Stimulated activated CD4-positive, alpha-beta T cell treated with anti-CD3 and anti-CD28 coated beads, Interleukin-4, amount 100 ng/mL, for 48 hours (primary cell): ENCODE data around the gene FGFRL1.
A peak's percentile ranks its signal among the peaks of the same experiment; 100 is the strongest.

Experiments
- DNase-seq, 2 donors: peaks; one replicate each; pipeline ENCODE4 v3.0.0-alpha.2; 2020; ENCODE audit warnings: low read depth in 2 of 2

FGFRL1 gene

DNA sequence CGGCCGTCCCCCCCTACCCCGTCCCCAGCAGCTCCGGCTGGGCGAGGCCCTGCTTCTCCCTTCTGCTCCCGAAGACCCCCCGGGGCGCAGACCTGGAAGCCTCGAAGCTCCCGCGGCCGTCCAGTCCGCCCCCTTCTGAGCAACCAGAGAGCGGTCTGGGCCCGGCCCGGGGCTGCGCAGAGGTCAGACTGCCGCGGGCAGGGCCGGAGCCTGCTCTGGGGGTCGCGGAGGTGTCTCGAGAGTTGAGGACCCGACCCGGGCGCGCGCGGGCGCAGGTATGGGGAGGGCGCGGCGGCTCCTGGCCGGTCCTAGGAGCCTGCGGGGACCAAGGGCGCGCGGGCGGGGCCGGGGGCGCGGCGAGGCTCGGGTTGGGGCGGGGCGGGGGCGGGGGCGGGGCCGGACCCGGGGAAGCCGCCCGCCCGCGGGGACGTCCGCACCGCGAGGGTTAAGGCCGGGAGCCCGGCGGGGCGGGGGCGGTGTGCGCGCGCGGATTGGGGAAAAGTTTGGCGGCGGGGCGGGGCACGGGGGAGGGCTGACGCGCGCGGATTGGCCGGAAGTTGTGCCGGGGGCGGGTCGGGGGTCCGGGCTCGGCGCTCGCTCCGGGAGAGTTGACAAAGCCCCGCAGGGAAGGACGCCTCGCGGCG lies at the start of gene FGFRL1:
Gene FGFRL1, plus strand, starts transcription at position 605 of the 644 bp plus-strand sequence. CDS start 860 bp downstream, outside the sequence.
- DNase-seq, result peak; percentile 91

DNA sequence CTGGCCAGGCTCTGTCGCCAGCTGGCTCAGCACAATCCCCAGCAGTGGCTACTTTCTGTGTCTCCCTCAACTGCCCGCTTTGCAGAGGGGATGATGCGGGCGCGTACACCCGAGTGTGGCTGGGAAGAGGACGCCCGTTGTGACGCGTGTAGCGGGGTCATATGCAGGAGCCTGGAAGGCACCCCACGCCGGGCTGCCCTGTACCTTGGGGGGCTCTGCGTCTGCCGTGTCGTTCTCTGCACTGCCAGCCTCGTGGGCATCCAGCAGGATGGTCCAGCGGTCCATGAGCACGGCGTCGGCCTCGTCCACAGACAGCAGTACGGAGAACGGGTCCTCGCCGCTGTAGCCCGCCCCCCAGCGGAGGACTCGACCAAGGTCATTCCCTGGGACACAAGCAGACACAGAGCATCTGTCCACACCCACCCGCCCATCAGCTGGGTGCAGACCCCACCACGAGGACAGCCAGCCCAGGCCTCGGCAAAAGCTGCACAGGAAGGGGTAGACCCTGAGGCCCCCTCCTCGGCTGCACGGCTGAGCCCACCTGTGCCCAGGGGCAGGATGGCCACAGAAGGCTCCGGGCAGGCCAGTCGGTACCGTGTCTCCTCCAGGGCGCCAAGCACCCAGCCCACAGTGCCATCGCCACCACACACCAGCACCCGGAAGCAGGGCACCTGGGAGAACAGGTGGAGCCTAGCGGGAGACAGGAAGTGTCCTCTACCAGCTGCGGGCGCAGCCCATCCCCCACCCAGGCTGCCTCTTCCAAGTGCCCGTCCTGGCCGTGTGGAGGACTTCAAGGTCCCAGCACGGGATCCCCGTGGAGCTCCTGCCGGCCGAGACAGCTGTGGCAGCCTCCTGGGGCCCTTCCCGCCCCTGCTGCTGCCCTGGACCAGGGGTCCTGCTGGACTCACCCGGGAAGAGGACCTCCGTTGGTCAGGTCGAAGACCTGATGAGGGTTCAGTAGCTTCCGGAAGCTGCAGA lies 48.9 kb upstream of the FGFRL1 start:
- no peak for DNase-seq

DNA sequence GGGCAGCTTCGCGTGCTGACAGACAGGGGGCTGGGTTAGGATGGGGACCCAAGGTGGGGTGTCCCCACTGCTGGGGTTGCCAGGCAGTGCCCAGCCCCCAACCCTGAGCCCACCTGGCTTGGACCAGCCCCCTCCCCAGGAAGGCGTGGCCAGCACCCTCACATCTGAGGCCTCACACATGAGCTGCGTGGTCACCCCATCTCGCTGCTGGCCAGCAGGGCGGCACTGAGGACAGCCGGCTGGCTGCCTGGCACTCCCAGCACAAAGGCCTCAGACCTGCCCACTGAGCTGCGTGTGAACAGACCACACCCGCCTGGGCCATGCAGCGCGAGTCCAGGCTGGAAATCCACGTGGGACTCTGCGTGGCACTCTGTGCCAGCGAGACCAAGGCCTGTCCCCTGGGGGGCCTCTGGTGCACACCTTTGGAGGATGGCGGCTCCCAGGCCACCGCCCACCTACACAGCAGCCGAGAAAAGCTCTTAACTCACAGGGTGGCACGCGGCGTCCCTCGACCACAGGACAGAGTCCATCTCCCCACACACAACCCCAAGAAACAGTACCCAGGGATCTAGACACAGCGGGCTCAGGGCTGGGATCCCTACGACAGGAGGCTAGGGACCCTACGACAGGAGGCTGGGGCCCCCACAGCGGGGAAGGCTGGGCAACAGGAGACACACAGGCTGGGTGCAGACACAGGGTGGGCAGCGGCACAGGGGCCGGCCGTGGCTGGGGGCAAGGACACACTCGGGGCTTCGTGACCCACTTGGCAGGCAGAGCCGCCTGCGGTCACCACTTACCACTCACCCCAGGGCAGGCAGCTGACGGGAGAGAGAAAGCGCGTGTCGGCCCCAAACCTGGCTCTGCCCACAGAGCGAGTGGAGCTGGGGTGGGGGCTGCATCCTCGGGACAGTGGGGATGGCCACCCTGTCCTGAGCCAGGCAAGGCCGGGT lies 47.9 kb upstream of the FGFRL1 start:
- DNase-seq, result no peak

DNA sequence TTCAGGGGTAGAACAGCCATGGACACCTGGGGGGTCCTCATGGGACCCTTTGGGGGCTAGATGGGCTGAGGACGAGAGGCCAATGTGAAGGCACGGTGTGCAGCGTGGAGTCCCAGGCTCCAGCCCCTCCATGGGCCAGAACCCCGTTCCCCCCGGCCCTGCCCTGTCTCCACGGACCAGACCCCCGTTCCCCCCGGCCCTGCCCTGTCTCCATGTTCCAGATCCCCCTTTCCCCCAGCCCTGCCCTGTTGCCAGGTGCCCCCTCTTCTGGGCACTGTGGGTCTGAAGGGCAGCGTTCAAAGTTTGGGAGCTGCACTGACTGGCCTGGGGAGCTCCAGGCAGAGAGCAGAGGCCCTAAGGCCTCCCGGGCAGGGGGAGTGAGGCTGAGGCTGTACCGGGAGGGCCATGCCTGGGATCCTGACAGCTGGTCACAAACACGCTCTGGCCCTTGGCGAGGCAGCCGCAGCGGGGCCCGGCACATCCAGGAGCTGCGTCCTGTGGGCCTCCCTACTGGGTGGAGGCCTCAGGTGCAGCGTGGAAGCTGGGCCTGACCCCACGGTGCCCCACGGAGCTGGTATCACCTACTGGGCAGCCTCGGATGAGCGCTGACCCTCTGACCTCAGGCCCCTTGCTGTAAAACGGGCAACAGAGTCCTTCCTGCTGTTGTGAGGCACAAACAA lies 46.9 kb upstream of the FGFRL1 start:
- no peak for DNase-seq

GRCh38 chr4:965048-965765 lies 46.2 kb upstream of the FGFRL1 start:
- no peak for DNase-seq

DNA sequence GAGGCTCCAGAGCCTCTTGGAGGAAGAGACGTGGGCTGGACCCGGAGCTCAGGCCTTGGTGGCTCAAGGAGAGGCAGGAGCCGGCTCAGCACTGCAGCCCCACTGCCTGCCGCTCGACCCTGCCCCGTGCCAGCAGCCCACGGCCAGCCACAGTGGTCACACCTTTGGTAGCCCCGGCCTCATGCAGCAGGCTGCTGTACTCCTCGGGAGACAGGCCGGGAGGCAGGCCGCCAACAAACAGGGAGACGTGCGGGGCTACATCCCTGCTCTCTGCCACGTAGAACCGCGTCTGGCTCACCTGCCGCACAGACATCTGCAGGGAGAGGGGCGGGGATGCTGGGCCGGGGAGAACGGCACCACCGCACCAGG lies 45.7 kb upstream of the FGFRL1 start:
- no peak for DNase-seq

GRCh38 chr4:966266-967112 lies 44.9 kb upstream of the FGFRL1 start:
- DNase-seq, result no peak

DNA sequence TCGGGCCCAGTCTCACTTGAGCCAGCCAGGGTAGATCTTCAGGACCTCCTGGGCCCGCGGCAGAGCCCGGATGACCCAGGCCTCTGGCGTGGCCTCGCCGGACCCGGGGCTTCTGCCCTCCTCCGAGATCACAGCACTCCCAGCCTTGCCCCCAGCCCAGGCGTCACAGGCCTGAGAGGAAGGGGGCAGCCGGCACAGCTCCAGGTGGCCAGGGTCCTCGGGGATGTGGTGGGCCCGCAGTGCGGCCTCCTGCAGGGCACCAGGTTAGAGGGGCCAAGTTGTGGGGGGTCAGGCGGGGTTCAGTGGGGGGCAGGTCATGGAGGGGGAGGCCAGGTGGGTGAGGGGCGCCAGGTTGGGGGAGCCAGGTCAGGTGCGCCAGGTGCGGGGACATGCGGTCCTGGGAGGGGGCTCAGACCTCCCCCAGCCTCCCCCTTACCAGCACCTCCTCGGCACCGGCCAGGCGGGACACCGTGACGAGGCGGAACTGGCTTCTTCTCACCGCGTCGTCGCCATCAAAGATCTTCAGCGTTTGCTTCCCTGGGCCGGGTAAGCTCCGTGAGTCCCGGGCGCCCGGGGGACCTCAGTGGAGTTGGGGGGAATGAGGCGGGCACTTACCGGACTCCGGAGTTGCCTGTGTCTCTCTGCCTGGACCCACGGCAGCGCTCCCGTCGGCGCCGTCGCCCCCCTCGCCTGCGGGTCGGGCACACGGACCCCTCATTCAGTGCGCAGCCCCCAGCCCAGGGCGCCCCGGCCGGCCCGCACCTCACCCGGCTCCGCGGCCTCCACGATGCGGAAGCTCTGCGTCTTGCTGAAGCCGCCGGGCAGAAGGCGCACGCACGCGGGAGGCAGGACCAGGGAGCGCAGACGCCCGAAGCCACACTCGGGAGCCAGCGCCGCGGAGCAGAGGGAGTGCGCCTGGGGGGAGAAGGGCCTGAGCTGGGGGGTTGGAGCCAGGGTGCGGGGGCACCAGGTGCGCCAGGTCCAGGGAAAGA lies 44.0 kb upstream of the FGFRL1 start:
- no peak for DNase-seq

GRCh38 chr4:968221-968620 lies 43.2 kb upstream of the FGFRL1 start:
- no peak for DNase-seq

GRCh38 chr4:968621-969394 lies 42.6 kb upstream of the FGFRL1 start:
- DNase-seq, result no peak

GRCh38 chr4:970046-970745 lies 41.2 kb upstream of the FGFRL1 start:
- no peak for DNase-seq

- DNase-seq, result no peak
Observed at GRCh38 chr4:970854-971520, 40.4 kb upstream of the FGFRL1 start.

DNA sequence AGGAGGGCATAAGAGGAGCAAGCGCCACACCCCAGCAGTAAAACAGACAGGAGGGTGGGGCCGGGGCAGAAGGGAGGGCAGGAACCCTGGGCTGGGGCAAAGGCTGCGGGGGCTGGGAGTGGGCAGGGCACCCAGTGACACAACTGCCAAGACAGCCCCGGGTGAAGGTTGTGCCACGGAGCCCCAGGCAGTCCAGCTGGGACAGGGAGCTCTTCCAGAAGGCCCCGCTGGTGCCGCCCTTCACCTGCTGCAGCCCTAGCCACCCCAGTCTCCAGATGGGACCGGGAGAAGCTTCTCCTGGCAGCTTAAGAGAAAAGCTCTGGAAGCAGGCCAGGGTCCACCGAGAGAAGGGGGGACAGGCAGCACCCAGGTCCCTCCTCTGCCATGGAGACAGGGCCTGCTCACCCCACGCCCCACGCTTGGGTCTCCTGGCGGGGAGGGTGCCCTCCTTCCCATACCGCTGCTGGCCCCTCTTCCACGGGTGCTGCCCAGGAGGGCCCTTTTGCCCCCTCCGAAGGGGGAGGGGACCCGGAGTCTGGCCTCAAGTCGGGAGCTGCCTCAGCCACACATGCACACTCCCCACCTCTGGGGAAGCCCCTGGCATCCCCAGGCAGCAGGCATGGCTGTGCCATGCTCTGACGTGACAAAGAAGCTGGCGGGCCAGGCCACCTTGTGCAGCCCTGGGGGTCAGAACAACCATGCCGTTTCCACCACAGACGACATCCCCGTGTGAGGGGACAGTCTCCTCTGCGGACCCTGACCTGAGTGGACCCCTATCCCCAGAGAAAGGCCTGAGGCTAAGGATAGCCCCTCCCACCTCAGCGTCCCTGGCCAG lies 39.5 kb upstream of the FGFRL1 start:
- DNase-seq, result no peak

GRCh38 chr4:972651-973424 lies 38.6 kb upstream of the FGFRL1 start:
- peak; percentile 20 to 28 for DNase-seq
